Hematopoietic multipotent progenitor cell (in vitro differentiated cells): ENCODE data around the gene NPC1. TPM values are rescaled to one million over a fixed set of nuclear protein-coding genes. Genes with fewer than 3 reads are reported as not detected.
"Not testable (repeated sequence)": the region's sequence is repeated elsewhere in the genome, so short reads cannot be mapped to it uniquely, and the experiment has no call there.

Experiments
- DNase-seq, 3 donors: peaks; one replicate each; pipeline ENCODE4 v3.0.0-alpha.2; 2011 to 2015; ENCODE audit warnings: low read depth in 2 of 3, low spot score in 2 of 3
- total RNA-seq: library from RNA; depleted of rRNA; stranded (reverse); fragments of >200 nt; gene quantifications from one replicate; pipeline ENCODE4 v1.2.3, GENCODE V29; 2012

Gene NPC1
- total RNA-seq = 20.5 TPM

DNA sequence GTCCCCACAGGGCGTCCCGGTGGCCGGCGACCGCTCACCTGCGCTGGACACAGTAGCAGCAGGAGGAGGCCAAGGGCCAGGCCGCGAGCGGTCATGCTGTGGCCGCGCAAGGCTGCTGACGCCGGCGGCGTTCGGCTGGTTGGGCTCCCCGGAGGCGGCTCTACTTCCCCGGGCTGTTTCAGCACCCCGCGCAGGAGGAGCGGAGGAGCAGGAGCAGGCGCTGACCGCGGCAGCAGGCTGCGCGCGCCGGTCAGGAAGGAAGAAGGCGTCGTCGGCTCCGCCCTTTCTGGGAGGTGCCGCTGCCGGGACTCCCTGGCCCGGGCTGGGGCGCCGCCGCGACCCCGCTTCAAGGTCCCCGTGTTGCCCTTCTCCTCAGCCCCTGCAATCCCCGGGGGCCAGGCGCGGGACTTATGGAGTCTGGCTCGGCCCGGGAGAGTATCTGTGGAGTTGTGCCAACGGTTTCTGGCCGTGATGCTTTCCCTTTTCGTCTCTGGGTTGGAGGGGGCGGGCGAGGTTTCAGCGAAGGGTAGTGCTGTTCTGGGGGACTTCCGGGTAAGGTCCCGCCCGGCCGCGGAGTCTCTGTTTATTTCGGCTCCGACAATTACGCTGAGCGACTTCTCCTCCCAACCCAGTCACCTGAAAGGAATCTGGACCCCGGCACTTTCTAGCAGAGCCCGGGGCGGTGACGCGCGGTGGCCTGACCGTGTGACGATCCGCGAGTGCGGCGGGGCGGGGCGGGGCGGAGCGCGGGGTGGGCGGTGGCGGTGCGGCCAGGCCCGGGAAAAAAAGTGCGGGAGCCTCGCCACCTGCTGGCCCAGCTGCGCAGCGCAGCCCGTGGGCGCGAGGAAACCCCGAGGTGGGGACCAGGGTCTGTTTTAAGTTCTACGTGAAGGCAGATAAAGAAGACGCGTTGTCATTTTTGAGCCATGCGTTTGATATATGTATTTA is at the start of gene NPC1:
Gene NPC1 (minus strand): TSS at position 258 of the 948 bp plus-strand sequence. CDS start 163 bp downstream, at position 95.
- DNase-seq = peak; percentile 84 to 94 (median 90)

DNA sequence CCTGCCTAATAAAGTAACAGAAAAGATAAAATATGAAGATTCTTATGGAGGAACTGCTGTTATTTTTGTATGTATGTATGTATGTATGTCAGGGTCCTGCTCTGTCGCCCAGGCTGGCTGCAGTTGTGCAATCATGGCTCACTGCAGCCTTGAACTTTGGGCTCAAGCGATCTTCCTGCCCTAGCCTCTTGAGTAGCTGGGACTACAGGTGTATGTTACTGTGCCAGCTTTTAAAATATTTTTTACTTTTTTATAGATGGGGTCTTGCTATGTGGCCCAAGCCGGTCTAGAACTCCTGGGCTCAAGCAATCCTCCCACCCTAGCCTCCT is 49.7 kb upstream of the NPC1 start:
- no peak for DNase-seq

GRCh38 chr18:23635283-23636070 is 49.2 kb upstream of the NPC1 start:
- no peak for DNase-seq

DNA sequence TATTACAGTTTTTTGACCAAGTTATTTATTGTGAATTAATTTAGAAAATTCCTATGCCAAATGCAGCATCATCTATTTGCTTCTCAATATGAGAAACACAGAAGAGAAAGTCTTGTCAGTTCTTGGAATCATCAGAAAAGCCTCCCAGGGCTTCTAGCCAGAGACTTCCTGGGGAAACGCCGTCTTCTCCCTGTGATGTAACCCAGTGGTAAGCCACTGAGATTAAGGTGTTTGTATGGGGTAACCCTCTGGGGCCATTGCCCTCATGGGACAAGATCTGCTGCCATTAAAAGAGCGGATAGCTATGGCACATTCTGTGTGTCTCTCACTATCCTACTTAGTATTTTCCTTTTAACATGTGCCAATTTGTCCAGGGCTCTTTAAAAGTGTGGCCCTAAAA is 48.4 kb upstream of the NPC1 start:
- DNase-seq = no peak

GRCh38 chr18:23632615-23633014 is 46.3 kb upstream of the NPC1 start:
- DNase-seq = no peak

DNA sequence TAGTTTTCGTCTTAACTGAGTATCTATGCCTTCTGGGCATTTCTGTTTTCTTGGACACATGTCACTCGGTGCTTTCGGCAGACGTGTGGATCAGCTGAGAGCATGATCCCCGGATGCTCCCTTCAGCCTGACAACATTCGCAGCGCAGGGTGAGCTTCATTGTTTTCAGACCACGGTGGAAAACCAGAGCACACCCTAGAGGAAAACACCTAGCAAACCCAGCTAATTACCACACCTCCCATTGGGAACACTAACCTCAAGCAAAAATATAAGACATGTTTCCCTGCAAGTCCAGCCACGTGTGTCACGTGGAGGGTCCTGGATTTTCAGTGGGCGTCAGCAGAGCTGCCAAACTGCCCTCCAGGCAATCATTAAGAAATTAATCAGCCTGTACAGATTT is 45.4 kb upstream of the NPC1 start:
- no peak for DNase-seq

- DNase-seq = no peak
These were observed 45.0 kb upstream of the NPC1 start for GRCh38 chr18:23631312-23631711.

GRCh38 chr18:23629444-23629946 is 43.2 kb upstream of the NPC1 start:
- DNase-seq = no peak

- DNase-seq = no peak
These were observed 41.7 kb upstream of the NPC1 start for GRCh38 chr18:23627970-23628369.

DNA sequence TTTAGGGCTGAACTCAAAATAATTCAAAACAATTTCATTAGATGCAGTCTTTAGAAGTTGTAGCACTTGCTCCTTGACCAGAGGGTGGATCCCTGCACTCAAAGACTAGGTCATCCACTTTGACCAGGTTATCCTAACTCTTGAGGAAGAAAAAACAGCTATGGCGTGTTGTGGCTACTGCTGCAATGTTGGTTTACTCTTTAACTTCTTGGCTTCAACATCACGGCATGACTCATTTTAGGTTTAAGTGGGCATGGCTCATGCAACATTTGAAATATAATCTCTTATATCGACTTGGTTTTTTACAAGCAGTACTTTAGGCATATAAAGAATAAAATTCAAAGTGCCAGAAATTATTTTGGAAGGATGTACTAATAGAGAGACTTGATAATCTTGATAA is 41.0 kb upstream of the NPC1 start:
- no peak for DNase-seq

- no peak for DNase-seq
These were observed 40.4 kb upstream of the NPC1 start for GRCh38 chr18:23626451-23627279.

DNA sequence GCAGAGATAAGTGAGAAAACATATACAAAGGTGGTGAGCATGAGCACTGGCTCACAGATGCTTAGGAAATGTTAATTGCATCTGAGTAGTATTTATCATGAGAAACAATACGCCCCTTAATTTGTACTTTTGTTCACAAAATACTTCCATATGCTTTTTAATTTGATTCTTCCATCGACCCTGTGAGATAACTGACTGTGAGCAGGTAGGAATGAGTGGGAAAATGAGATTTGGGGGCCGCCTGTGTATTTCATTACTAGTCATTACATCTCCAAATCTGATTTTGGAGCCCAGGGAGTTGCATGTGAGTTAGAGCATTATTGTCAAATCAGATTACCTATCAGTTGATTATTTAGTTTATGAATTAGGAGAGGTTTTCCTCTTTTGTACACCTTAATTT is 36.7 kb upstream of the NPC1 start:
- no peak for DNase-seq

GRCh38 chr18:23619388-23619881 is 33.1 kb upstream of the NPC1 start:
- DNase-seq = peak in 2 of 3 donors; percentile 29 to 32

- DNase-seq = peak in 2 of 3 donors; percentile 56 to 57
These were observed 32.6 kb upstream of the NPC1 start for GRCh38 chr18:23618862-23619387.

GRCh38 chr18:23617412-23618014 is 31.2 kb upstream of the NPC1 start:
- DNase-seq = no peak

DNA sequence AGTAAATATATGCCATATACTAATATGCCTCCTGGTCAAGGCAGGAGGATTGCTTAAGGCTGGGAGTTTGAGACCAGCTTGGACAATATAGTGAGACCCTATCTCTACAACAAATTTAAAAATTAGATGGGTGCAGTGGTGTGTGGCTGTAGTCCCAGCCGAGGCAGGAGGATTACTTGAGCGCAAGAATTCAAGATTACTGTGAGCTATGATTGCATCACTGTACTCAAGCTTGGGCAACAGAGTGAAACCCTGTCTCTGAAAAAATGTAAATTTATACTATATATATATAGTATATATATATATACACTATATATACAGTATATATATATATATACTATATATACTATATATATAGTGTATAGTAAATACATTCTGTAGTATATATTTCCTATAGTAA is 30.0 kb upstream of the NPC1 start:
- DNase-seq = no peak

- no peak for DNase-seq
These were observed 28.6 kb upstream of the NPC1 start for GRCh38 chr18:23614891-23615290.

GRCh38 chr18:23614413-23614812 is 28.1 kb upstream of the NPC1 start:
- DNase-seq = no peak

DNA sequence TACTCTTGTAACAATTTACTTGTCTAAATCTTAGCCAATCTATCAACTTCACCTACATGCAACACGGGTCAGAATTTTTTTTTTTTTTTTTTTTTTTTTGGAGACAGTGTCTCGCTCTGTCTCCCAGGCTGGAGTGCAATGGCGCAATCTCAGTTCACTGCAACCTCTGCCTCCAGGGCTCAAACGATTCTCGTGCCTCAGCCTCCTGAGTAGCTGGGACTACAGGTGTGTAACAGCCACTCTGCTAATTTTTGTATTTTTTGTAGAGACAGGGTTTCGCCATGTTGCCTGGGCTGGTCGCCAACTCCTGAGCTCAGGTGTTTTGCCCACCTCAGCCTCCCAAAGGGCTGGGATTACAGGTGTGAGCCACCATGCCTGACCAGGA is 26.8 kb upstream of the NPC1 start:
- not testable (repeated sequence) for DNase-seq
